Esophagus squamous epithelium (tissue), 4 donors: Measurements from ENCODE around the gene CTTN.

ENCODE experiments used
- CTCF ChIP-seq, 6 experiments: fragments of 450-650 bp in 4 of 6; fragments of 200-600 bp in 2 of 6; sonication (generic) in 2 of 6; IDR thresholded peaks; one replicate each; pipeline ENCODE4 v1.5.1; 2016 to 2019; ENCODE audit warnings: antibody characterized with exemption in 6 of 6, mild to moderate bottlenecking in 4 of 6, moderate library complexity in 4 of 6
- POLR2A ChIP-seq, 4 donors: fragments of 450-650 bp; IDR thresholded peaks; one replicate each; pipeline ENCODE4 v1.6.1; 2017; ENCODE audit warnings: antibody characterized with exemption in 4 of 4, mild to moderate bottlenecking in 4 of 4, moderate library complexity in 3 of 4

- TF ChIP-seq CTCF (IDR thresholded peaks at IDR 0.05) = no peak
- TF ChIP-seq POLR2A (IDR thresholded peaks at IDR 0.05) = no peak
Observed at GRCh38 chr11:70435361-70435760, 37.0 kb downstream of the CTTN start.
